Lung (tissue), 12 donors: ENCODE results near the gene LPCAT1. TPM values are rescaled to one million over a fixed set of nuclear protein-coding genes. Genes with fewer than 3 reads are reported as not detected.

Experiments used
- ATAC-seq: fragments of 200-7000 bp; cut with Tn5 transposase; one replicate; pipeline ENCODE4 v1.9.1; 2020; ENCODE audit warnings: moderate number of reproducible peaks; ENCODE audit not compliant: insufficient read depth, low FRiP score
- DNase-seq, 3 donors: peaks; one replicate each; pipeline ENCODE4 v3.0.0-alpha.2; 2013 to 2017
- H3K27ac ChIP-seq, 2 donors: one replicate each; pipeline ENCODE4 v1.5.1; 2013; ENCODE audit warnings: mild to moderate bottlenecking in 2 of 2, moderate library complexity in 2 of 2, control low read depth in 1 of 2, inconsistent platforms in 1 of 2, low read depth in 1 of 2, low read length in 1 of 2
- H3K27me3 ChIP-seq, 3 donors: one replicate each; pipeline ENCODE4 v1.5.1; 2013; ENCODE audit warnings: low read length in 2 of 3; ENCODE audit not compliant: control insufficient read depth in 3 of 3, insufficient read depth in 3 of 3
- H3K36me3 ChIP-seq, 4 donors: one replicate each; pipeline ENCODE4 v1.5.1; 2013; ENCODE audit warnings: low read length in 4 of 4, mild to moderate bottlenecking in 1 of 4, moderate library complexity in 1 of 4; ENCODE audit not compliant: control insufficient read depth in 4 of 4, insufficient read depth in 4 of 4
- H3K4me1 ChIP-seq, 5 donors: one replicate each; pipeline ENCODE4 v1.5.1; 2013; ENCODE audit warnings: low read length in 5 of 5, mild to moderate bottlenecking in 2 of 5, moderate library complexity in 1 of 5; ENCODE audit not compliant: control insufficient read depth in 5 of 5, insufficient read depth in 5 of 5
- H3K4me3 ChIP-seq: one replicate; pipeline ENCODE4 v1.5.1; 2013; ENCODE audit warnings: mild to moderate bottlenecking, control low read depth, moderate library complexity
- H3K9ac ChIP-seq, 2 donors: one replicate each; pipeline ENCODE4 v1.5.1; 2013; ENCODE audit warnings: low read length in 2 of 2, control low read depth in 1 of 2; ENCODE audit not compliant: insufficient read depth in 1 of 2
- H3K9me3 ChIP-seq, 4 donors: one replicate each; pipeline ENCODE4 v1.5.1; 2013; ENCODE audit warnings: low read length in 3 of 4, mild to moderate bottlenecking in 1 of 4, moderate library complexity in 1 of 4; ENCODE audit not compliant: control insufficient read depth in 4 of 4, insufficient read depth in 3 of 4
- CTCF ChIP-seq: IDR thresholded peaks from 2 replicates; pipeline ENCODE4 v1.5.1; 2012; ENCODE audit warnings: mild to moderate bottlenecking; ENCODE audit errors: control extremely low read depth, extremely low read depth
- WGBS, 2 donors: extraction: QIAGEN DNeasy Blood & Tissue Kit; methylation state at CpG; one replicate each; pipeline ENCODE4 v1.1.7; 2013; 5-methylcytosine and 5-hydroxymethylcytosine counted together
- polyA plus RNA-seq, 2 donors: library from polyadenylated mRNA; stranded (reverse); fragments of 200-250 nt; gene quantifications; one replicate each; pipeline ENCODE4 v1.2.1, GENCODE V29; 2013
- total RNA-seq, 2 donors: library from RNA; depleted of rRNA in 1 of 2; stranded (reverse); fragments of >200 nt in 1 of 2; gene quantifications; one replicate each; pipeline ENCODE4 v1.2.1, GENCODE V29; 2014 to 2021
- donor health status: control.
- donor health status: control.
- donor health status: Bipolar disorder and iron deficiency.
- donor health status: healthy.
- donor health status: DM: yes; HTN: yes; CAD: no.

LPCAT1 gene
- total and polyA plus RNA-seq, 4 donors, result 198 to 669 (median 443) TPM

GRCh38 chr5:1535646-1536045, 11.9 kb upstream of the LPCAT1 start:
- no peak overlapping the region for H3K27ac ChIP-seq
- H3K9me3 ChIP-seq, result no peaks in the 10 kb centered on the region
- H3K4me3 ChIP-seq, result no peak overlapping the region
- H3K9ac ChIP-seq, result no peak overlapping the region
- 77 to 96% methylated on average over 3 of the region's 3 CpGs for WGBS, 2 donors
- ATAC-seq, result no peak
- H3K36me3 ChIP-seq, result no peaks in the 10 kb centered on the region
- H3K27me3 ChIP-seq, result peaks cover 0 to 3% (median 0%) of the 10 kb centered on the region in 3 donors
- no peak for DNase-seq
- no peak for TF ChIP-seq CTCF
- peaks cover 0 to 5% (median 3%) of the 10 kb centered on the region in 5 donors for H3K4me1 ChIP-seq

GRCh38 chr5:1532384-1532783, 8.6 kb upstream of the LPCAT1 start:
- no peak overlapping the region for H3K4me3 ChIP-seq
- peaks cover 0 to 3% (median 0%) of the 10 kb centered on the region in 3 donors for H3K27me3 ChIP-seq
- H3K9ac ChIP-seq, result no peak overlapping the region
- no peaks in the 10 kb centered on the region for H3K36me3 ChIP-seq
- no peak overlapping the region for H3K27ac ChIP-seq
- no peak for ATAC-seq
- DNase-seq, result no peak
- 76 to 80% methylated on average over 1 of the region's 1 CpG for WGBS, 2 donors
- no peak for TF ChIP-seq CTCF
- peaks cover 0 to 5% (median 3%) of the 10 kb centered on the region in 5 donors for H3K4me1 ChIP-seq
- H3K9me3 ChIP-seq, result no peaks in the 10 kb centered on the region

- Histone ChIP-seq H3K4me1 (peaks cover 0 to 6% (median 0%) of the 10 kb centered on the region in 5 donors), H3K9me3 (no peaks in the 10 kb centered on the region), H3K36me3 (no peaks in the 10 kb centered on the region), H3K4me3 (no peak overlapping the region), H3K27me3 (peaks cover 0 to 3% (median 0%) of the 10 kb centered on the region in 3 donors), H3K9ac (no peak overlapping the region), H3K27ac (no peak overlapping the region)
- ATAC-seq (no peak), DNase-seq (no peak)
- TF ChIP-seq CTCF, result no peak
- 94 to 97% methylated on average over 3 of the region's 3 CpGs for WGBS, 2 donors
Measured at GRCh38 chr5:1529498-1529897, 5.7 kb upstream of the LPCAT1 start.
